HEK293T (cell line): Measurements from ENCODE around the gene KRTAP10-9.

Source experiments
- BHLHE40 ChIP-seq: fragments of 450-650 bp; IDR thresholded peaks from 2 replicates; pipeline ENCODE4 v1.6.1; 2016; ENCODE audit warnings: mild to moderate bottlenecking, moderate library complexity, borderline replicate concordance
- CTBP1 ChIP-seq: fragments of 450-650 bp; IDR thresholded peaks from 2 replicates; pipeline ENCODE4 v1.6.1; 2016; ENCODE audit warnings: borderline replicate concordance
- ELF4 ChIP-seq: fragments of 450-650 bp; IDR thresholded peaks from 2 replicates; pipeline ENCODE4 v1.6.1; 2017; ENCODE audit warnings: antibody characterized with exemption
- FOXA1 ChIP-seq: fragments of 450-650 bp; IDR thresholded peaks from 2 replicates; pipeline ENCODE4 v1.6.1; 2016; ENCODE audit warnings: mild to moderate bottlenecking
- FOXK2 ChIP-seq: fragments of 450-650 bp; IDR thresholded peaks from 2 replicates; pipeline ENCODE4 v1.6.1; 2016; ENCODE audit warnings: mild to moderate bottlenecking
- FOXM1 ChIP-seq: fragments of 450-650 bp; IDR thresholded peaks from 2 replicates; pipeline ENCODE4 v1.6.1; 2017; ENCODE audit warnings: mild to moderate bottlenecking, borderline replicate concordance
- HDGF ChIP-seq: fragments of 450-650 bp; IDR thresholded peaks from 2 replicates; pipeline ENCODE4 v1.6.1; 2017; ENCODE audit warnings: antibody characterized with exemption, borderline replicate concordance
- L3MBTL2 ChIP-seq: fragments of 450-650 bp; conservative IDR thresholded peaks from 2 replicates; pipeline ENCODE4 v1.6.1; 2016; ENCODE audit warnings: mild to moderate bottlenecking
- LEF1 ChIP-seq: fragments of 450-650 bp; IDR thresholded peaks from 2 replicates; pipeline ENCODE4 v1.6.1; 2017; ENCODE audit warnings: mild to moderate bottlenecking, borderline replicate concordance
- NFRKB ChIP-seq: fragments of 450-650 bp; IDR thresholded peaks from 2 replicates; pipeline ENCODE4 v1.6.1; 2016; ENCODE audit warnings: mild to moderate bottlenecking, moderate library complexity
- PKNOX1 ChIP-seq: fragments of 450-650 bp; IDR thresholded peaks from 2 replicates; pipeline ENCODE4 v1.6.1; 2016
- SP1 ChIP-seq: fragments of 450-650 bp; IDR thresholded peaks from 2 replicates; pipeline ENCODE4 v1.6.1; 2017
- SUZ12 ChIP-seq: fragments of 450-650 bp; IDR thresholded peaks from 2 replicates; pipeline ENCODE4 v1.6.1; 2016; ENCODE audit warnings: mild to moderate bottlenecking
- TARDBP ChIP-seq: fragments of 450-650 bp; IDR thresholded peaks from 2 replicates; pipeline ENCODE4 v1.6.1; 2016

DNA sequence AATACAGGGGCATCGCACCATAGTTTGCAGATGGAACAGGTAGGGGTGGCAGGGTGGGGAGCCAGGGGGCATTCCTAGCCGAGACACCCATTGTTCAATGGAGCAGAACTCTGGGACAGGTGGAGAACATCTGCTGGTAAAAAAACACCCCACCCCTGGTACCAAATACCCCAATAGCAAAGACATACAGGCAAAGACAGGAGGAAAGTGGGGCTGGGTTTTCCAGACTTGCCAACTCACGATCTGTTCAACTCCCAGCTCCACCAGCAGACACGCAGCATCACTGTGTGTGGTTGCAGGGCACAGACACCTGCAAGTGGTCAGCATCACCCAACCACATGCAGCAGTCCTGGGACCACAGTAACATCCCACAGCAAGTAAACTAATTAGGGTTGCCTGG is 15.3 kb upstream of the KRTAP10-9 start:
- no peak for TF ChIP-seq HDGF
- no peak for TF ChIP-seq FOXK2
- TF ChIP-seq NFRKB: no peak
- TF ChIP-seq SUZ12: no peak
- TF ChIP-seq FOXM1: no peak
- TF ChIP-seq FOXA1: no peak
- no peak for TF ChIP-seq BHLHE40
- no peak for TF ChIP-seq SP1
- no peak for TF ChIP-seq L3MBTL2
- TF ChIP-seq CTBP1: no peak
- no peak for TF ChIP-seq ELF4
- no peak for TF ChIP-seq LEF1
- no peak for TF ChIP-seq TARDBP
- TF ChIP-seq PKNOX1: no peak
